ENCODE data around the gene NQO1. TPM values are rescaled to one million over a fixed set of nuclear protein-coding genes. Genes with fewer than 3 reads are reported as not detected.

The NQO1 gene
- total RNA-seq, 4 donors from 2014 or later = 39.1 to 59.8 (median 49.4) TPM

GRCh38 chr16:69660166-69660565 is 66.2 kb downstream of the NQO1 start:
- TF ChIP-seq POLR2A (IDR thresholded peaks at IDR 0.05) (no peak), CTCF (IDR thresholded peaks at IDR 0.05 in 4 of 5, conservative IDR thresholded peaks at IDR 0.05 in 1 of 5) (no peak)
- Histone ChIP-seq H3K36me3 (peaks cover 4 to 76% of the 10 kb centered on the region in 2 donors), H3K4me1 (no peaks in the 10 kb centered on the region), H3K27me3 (no peaks in the 10 kb centered on the region), H3K9me3 (no peaks in the 10 kb centered on the region), H3K4me3 (no peak overlapping the region), H3K27ac (no peak overlapping the region)
- in situ Hi-C loops (cut with MboI; ENCODE audit: low sequenced_read_pairs in 4 of 4) (loop anchor here in 1 of 4 donors (25.0 kb wide), 1 partner anchor 602 kb away; the partner anchor contains the start of gene EXOSC6), intact Hi-C loops (cut with DNase I; ENCODE audit: low total_unique reads) (no loop called here)
- ATAC-seq (no peak), DNase-seq (no peak)

Other genes with a start within 250 kb of the NQO1 start
- gene NFAT5, start 160.6 kb downstream of the NQO1 start, total RNA-seq = 10 to 100 TPM; 14.4 to 34.2 (median 18.4) TPM
- 10 to 100 TPM; 19.2 to 30.9 (median 24.2) TPM for gene NOB1, start 28.4 kb upstream of the NQO1 start, total RNA-seq
- gene WWP2, start 35.8 kb upstream of the NQO1 start, total RNA-seq = 10 to 100 TPM; 29.4 to 35.6 (median 31.8) TPM
- gene CLEC18A, start 224.8 kb upstream of the NQO1 start, total RNA-seq = under 1 TPM in 1 of 4 donors, not detected in 3; 0.71 TPM

Data from gastrocnemius medialis (tissue), 4 donors.